Lung (tissue), 12 donors: ENCODE data around the gene CDCP2. TPM values are rescaled to one million over a fixed set of nuclear protein-coding genes. Genes with fewer than 3 reads are reported as not detected.
A peak's percentile ranks its signal among the peaks of the same experiment; 100 is the strongest.

Source experiments
- ATAC-seq: fragments of 200-7000 bp; cut with Tn5 transposase; one replicate; pipeline ENCODE4 v1.9.1; 2020; ENCODE audit warnings: moderate number of reproducible peaks; ENCODE audit not compliant: insufficient read depth, low FRiP score
- DNase-seq, 3 donors: peaks; one replicate each; pipeline ENCODE4 v3.0.0-alpha.2; 2013 to 2017
- H3K27ac ChIP-seq, 2 donors: one replicate each; pipeline ENCODE4 v1.5.1; 2013; ENCODE audit warnings: mild to moderate bottlenecking in 2 of 2, moderate library complexity in 2 of 2, control low read depth in 1 of 2, inconsistent platforms in 1 of 2, low read depth in 1 of 2, low read length in 1 of 2
- H3K27me3 ChIP-seq, 3 donors: one replicate each; pipeline ENCODE4 v1.5.1; 2013; ENCODE audit warnings: low read length in 2 of 3; ENCODE audit not compliant: control insufficient read depth in 3 of 3, insufficient read depth in 3 of 3
- H3K36me3 ChIP-seq, 4 donors: one replicate each; pipeline ENCODE4 v1.5.1; 2013; ENCODE audit warnings: low read length in 4 of 4, mild to moderate bottlenecking in 1 of 4, moderate library complexity in 1 of 4; ENCODE audit not compliant: control insufficient read depth in 4 of 4, insufficient read depth in 4 of 4
- H3K4me1 ChIP-seq, 5 donors: one replicate each; pipeline ENCODE4 v1.5.1; 2013; ENCODE audit warnings: low read length in 5 of 5, mild to moderate bottlenecking in 2 of 5, moderate library complexity in 1 of 5; ENCODE audit not compliant: control insufficient read depth in 5 of 5, insufficient read depth in 5 of 5
- H3K4me3 ChIP-seq: one replicate; pipeline ENCODE4 v1.5.1; 2013; ENCODE audit warnings: mild to moderate bottlenecking, control low read depth, moderate library complexity
- H3K9ac ChIP-seq, 2 donors: one replicate each; pipeline ENCODE4 v1.5.1; 2013; ENCODE audit warnings: low read length in 2 of 2, control low read depth in 1 of 2; ENCODE audit not compliant: insufficient read depth in 1 of 2
- H3K9me3 ChIP-seq, 4 donors: one replicate each; pipeline ENCODE4 v1.5.1; 2013; ENCODE audit warnings: low read length in 3 of 4, mild to moderate bottlenecking in 1 of 4, moderate library complexity in 1 of 4; ENCODE audit not compliant: control insufficient read depth in 4 of 4, insufficient read depth in 3 of 4
- CTCF ChIP-seq: IDR thresholded peaks from 2 replicates; pipeline ENCODE4 v1.5.1; 2012; ENCODE audit warnings: mild to moderate bottlenecking; ENCODE audit errors: control extremely low read depth, extremely low read depth
- WGBS, 2 donors: extraction: QIAGEN DNeasy Blood & Tissue Kit; methylation state at CpG; one replicate each; pipeline ENCODE4 v1.1.7; 2013; 5-methylcytosine and 5-hydroxymethylcytosine counted together
- polyA plus RNA-seq, 2 donors: library from polyadenylated mRNA; stranded (reverse); fragments of 200-250 nt; gene quantifications; one replicate each; pipeline ENCODE4 v1.2.1, GENCODE V29; 2013
- total RNA-seq, 2 donors: library from RNA; depleted of rRNA in 1 of 2; stranded (reverse); fragments of >200 nt in 1 of 2; gene quantifications; one replicate each; pipeline ENCODE4 v1.2.1, GENCODE V29; 2014 to 2021
- donor health status: control.
- donor health status: control.
- donor health status: Bipolar disorder and iron deficiency.
- donor health status: healthy.
- donor health status: DM: yes; HTN: yes; CAD: no.

The CDCP2 gene
- total and polyA plus RNA-seq, 4 donors, result 0.02 to 0.28 (median 0.14) TPM; not detected in 1

DNA sequence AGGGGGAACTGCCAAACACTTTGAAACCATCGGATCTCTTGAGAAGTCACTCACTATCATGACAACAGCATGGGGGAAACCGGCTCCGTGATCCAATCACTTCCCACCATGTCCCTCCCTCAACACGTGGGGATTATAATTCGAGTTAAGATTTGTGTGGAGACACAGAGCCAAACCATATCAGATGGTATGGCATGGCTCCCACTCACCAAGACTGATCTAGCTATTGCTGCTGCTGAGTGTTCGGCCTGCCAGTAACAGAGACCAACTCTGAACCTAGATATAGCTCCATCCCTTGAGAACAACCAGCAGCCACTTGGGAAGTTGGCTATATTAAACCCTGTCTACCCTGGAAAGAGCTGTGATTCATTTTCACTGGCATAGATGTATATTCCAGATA, 49.4 kb downstream of the CDCP2 start:
- no peak for DNase-seq
- Histone ChIP-seq H3K4me3 (no peak overlapping the region), H3K9ac (no peak overlapping the region), H3K27me3 (no peaks in the 10 kb centered on the region), H3K4me1 (no peaks in the 10 kb centered on the region), H3K9me3 (no peaks in the 10 kb centered on the region), H3K27ac (no peak overlapping the region), H3K36me3 (peaks cover 0 to 3% (median 0%) of the 10 kb centered on the region in 4 donors)
- 94 to 95% methylated on average over 6 of the region's 6 CpGs for WGBS, 2 donors
- TF ChIP-seq CTCF, result no peak
- ATAC-seq, result no peak

GRCh38 chr1:54100500-54100899, 52.3 kb downstream of the CDCP2 start:
- 69 to 100% methylated on average over 2 of the region's 2 CpGs for WGBS, 2 donors
- H3K4me1 ChIP-seq, result peaks cover 0 to 14% (median 0%) of the 10 kb centered on the region in 5 donors
- H3K36me3 ChIP-seq, result peaks cover 0 to 3% (median 0%) of the 10 kb centered on the region in 4 donors
- TF ChIP-seq CTCF, result no peak
- no peak overlapping the region for H3K4me3 ChIP-seq
- DNase-seq (no peak), ATAC-seq (no peak)
- no peak overlapping the region for H3K27ac ChIP-seq
- H3K9ac ChIP-seq, result no peak overlapping the region
- no peaks in the 10 kb centered on the region for H3K27me3 ChIP-seq
- no peaks in the 10 kb centered on the region for H3K9me3 ChIP-seq

- no peak overlapping the region for H3K9ac ChIP-seq
- peaks cover 0 to 3% (median 0%) of the 10 kb centered on the region in 4 donors for H3K36me3 ChIP-seq
- no peak overlapping the region for H3K4me3 ChIP-seq
- no peak overlapping the region for H3K27ac ChIP-seq
- H3K4me1 ChIP-seq, result peaks cover 0 to 18% (median 0%) of the 10 kb centered on the region in 5 donors
- 56 to 72% methylated on average over 6 of the region's 6 CpGs for WGBS, 2 donors
- DNase-seq (no peak), ATAC-seq (no peak)
- TF ChIP-seq CTCF, result no peak
- H3K9me3 ChIP-seq, result peaks cover 0 to 2% (median 0%) of the 10 kb centered on the region in 4 donors
- H3K27me3 ChIP-seq, result no peaks in the 10 kb centered on the region
Observed at GRCh38 chr1:54099061-54099610, 53.7 kb downstream of the CDCP2 start.

- ATAC-seq, result no peak
- TF ChIP-seq CTCF, result no peak
Observed at GRCh38 chr1:54096877-54097240, 55.9 kb downstream of the CDCP2 start.

More at GRCh38 chr1:54096877-54097240, 55.9 kb downstream of the CDCP2 start:
- peak in 2 of 3 donors; percentile 24 to 34 for DNase-seq
- no peak overlapping the region for H3K4me3 ChIP-seq
- H3K9me3 ChIP-seq, result peaks cover 0 to 2% (median 0%) of the 10 kb centered on the region in 4 donors
- peaks cover 0 to 3% (median 0%) of the 10 kb centered on the region in 4 donors for H3K36me3 ChIP-seq
- H3K27me3 ChIP-seq, result no peaks in the 10 kb centered on the region
- H3K27ac ChIP-seq, result no peak overlapping the region
- H3K9ac ChIP-seq, result no peak overlapping the region
- peaks cover 0 to 18% (median 0%) of the 10 kb centered on the region in 5 donors for H3K4me1 ChIP-seq
- 44 to 76% methylated on average over 7 of the region's 7 CpGs for WGBS, 2 donors
